ENCODE measurements around the gene STEAP4. TPM values are rescaled to one million over a fixed set of nuclear protein-coding genes. Genes with fewer than 3 reads are reported as not detected.

STEAP4 gene
- total RNA-seq, 4 donors from 2014 or later: 1.1 to 7.6 (median 3.2) TPM

DNA sequence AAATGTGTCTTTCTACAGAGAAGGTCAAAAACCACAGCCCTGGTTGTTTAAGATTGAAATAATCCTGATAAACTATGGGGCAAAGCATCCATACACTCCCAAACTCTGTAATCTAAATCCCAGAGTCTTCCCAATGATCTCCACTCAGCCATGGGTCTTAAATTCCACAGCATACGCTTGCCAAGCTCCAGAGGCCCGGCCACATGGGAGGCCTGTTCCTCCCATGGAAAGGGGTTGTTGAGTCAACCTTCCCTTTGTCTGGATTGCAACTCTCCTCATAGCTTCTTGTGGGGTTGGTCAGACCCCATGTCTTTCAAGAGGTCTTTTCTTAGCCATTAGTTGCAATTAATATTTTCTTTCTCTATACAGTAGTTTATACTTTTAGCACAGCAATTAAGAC lies 718 bp upstream of the STEAP4 start:
- Histone ChIP-seq H3K4me1 (peaks cover 0 to 15% (median 3%) of the 10 kb centered on the region in 4 donors), H3K27me3 (no peaks in the 10 kb centered on the region), H3K27ac (peak overlapping the region in 1 of 4 donors; percentile 30), H3K36me3 (no peaks in the 10 kb centered on the region), H3K9me3 (no peaks in the 10 kb centered on the region), H3K4me3 (no peak overlapping the region)
- DNase-seq: no peak
- intact Hi-C loops (cut with DNase I; ENCODE audit: low total_unique reads): no loop called here
- in situ Hi-C loops (cut with MboI; ENCODE audit: low pct_ligation_motif_present in 1 of 4, low pct_unique_long_range_greater_than_20kb in 1 of 4, low sequenced_read_pairs in 3 of 4): no loop called here
- 84% methylated on average over 2 of the region's 2 CpGs; no CpG with 5 or more reads in 1 of the 2 donors for WGBS, 2 donors (ENCODE audit: low coverage in 1 of 2)
- TF ChIP-seq POLR2AphosphoS5 (IDR thresholded peaks at IDR 0.05) (no peak), EP300 (IDR thresholded peaks at IDR 0.05; ENCODE audit: low read depth) (no peak), POLR2A (IDR thresholded peaks at IDR 0.05) (no peak)
- TF ChIP-seq, protein P1, sequence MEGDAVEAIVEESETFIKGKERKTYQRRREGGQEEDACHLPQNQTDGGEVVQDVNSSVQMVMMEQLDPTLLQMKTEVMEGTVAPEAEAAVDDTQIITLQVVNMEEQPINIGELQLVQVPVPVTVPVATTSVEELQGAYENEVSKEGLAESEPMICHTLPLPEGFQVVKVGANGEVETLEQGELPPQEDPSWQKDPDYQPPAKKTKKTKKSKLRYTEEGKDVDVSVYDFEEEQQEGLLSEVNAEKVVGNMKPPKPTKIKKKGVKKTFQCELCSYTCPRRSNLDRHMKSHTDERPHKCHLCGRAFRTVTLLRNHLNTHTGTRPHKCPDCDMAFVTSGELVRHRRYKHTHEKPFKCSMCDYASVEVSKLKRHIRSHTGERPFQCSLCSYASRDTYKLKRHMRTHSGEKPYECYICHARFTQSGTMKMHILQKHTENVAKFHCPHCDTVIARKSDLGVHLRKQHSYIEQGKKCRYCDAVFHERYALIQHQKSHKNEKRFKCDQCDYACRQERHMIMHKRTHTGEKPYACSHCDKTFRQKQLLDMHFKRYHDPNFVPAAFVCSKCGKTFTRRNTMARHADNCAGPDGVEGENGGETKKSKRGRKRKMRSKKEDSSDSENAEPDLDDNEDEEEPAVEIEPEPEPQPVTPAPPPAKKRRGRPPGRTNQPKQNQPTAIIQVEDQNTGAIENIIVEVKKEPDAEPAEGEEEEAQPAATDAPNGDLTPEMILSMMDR (IDR thresholded peaks at IDR 0.05): no peak

DNA sequence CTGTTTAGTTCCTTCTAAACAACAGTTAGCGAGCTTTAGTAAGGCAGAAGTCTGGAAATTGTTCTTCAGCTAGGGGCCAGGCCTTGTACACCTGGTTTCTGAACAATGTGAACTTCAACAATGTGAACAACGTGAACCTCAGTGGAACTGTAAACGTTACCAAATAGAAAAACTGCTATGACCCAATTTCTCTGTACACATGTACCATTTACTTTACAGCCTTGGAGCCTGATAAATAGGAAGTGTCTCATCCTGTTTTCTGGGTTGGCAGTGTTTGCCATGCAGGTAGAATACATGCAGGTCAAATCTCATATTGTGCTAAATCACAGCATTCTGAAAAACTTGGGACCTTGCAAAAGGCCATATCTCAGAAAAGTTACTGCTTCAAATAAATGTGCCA lies 1.6 kb downstream of the STEAP4 start:
- WGBS, 2 donors (ENCODE audit: low coverage in 1 of 2): 71 to 92% methylated on average over 2 to 3 of the region's 3 CpGs
- no peak overlapping the region for H3K4me3 ChIP-seq

GRCh38 chr7:88302486-88302885 lies 4.2 kb downstream of the STEAP4 start:
- intact Hi-C loops (cut with DNase I; ENCODE audit: low total_unique reads): no loop called here

More for the DNA sequence above, 1.6 kb downstream of the STEAP4 start:
- no peak for TF ChIP-seq EP300 (IDR thresholded peaks at IDR 0.05; ENCODE audit: low read depth)
- no peak for TF ChIP-seq POLR2A (IDR thresholded peaks at IDR 0.05)
- TF ChIP-seq, protein P1 (IDR thresholded peaks at IDR 0.05): no peak
- no peak for TF ChIP-seq POLR2AphosphoS5 (IDR thresholded peaks at IDR 0.05)
- intact Hi-C loops (cut with DNase I; ENCODE audit: low total_unique reads) (no loop called here), in situ Hi-C loops (cut with MboI; ENCODE audit: low pct_ligation_motif_present in 1 of 4, low pct_unique_long_range_greater_than_20kb in 1 of 4, low sequenced_read_pairs in 3 of 4) (no loop called here)
- Histone ChIP-seq H3K4me1 (peaks cover 0 to 8% (median 3%) of the 10 kb centered on the region in 4 donors), H3K36me3 (no peaks in the 10 kb centered on the region), H3K27me3 (no peaks in the 10 kb centered on the region), H3K9me3 (no peaks in the 10 kb centered on the region), H3K27ac (no peak overlapping the region)
- DNase-seq: no peak

DNA sequence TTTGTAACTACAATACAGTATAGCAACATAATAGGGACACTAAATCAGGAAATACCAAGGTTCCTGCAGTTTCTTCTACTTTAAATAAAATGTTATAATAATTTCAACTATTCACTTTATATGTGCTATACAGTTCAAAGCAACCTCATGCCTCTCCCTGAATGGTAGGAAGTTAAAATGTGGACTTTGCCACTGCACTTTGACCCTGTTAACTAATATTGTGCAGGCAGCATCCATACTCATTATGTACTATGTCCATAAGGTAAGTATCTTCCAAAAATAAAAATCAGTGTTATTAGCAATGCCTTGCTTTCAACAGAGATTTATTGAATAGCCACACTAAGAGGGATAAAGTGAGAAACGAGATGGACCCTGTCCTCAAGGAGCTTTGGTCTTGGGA lies 4.8 kb downstream of the STEAP4 start:
- no peak overlapping the region for H3K27ac ChIP-seq
- DNase-seq: no peak
- no peak for TF ChIP-seq POLR2A (IDR thresholded peaks at IDR 0.05)
- H3K4me1 ChIP-seq: peaks cover 0 to 6% (median 3%) of the 10 kb centered on the region in 4 donors
- H3K36me3 ChIP-seq: no peaks in the 10 kb centered on the region
- no peak overlapping the region for H3K4me3 ChIP-seq
- no peaks in the 10 kb centered on the region for H3K9me3 ChIP-seq
- in situ Hi-C loops (cut with MboI; ENCODE audit: low pct_ligation_motif_present in 1 of 4, low pct_unique_long_range_greater_than_20kb in 1 of 4, low sequenced_read_pairs in 3 of 4) (no loop called here), intact Hi-C loops (cut with DNase I; ENCODE audit: low total_unique reads) (no loop called here)
- WGBS, 2 donors (ENCODE audit: low coverage in 1 of 2): 60 to 67% methylated on average over 1 of the region's 1 CpG
- H3K27me3 ChIP-seq: no peaks in the 10 kb centered on the region

More at GRCh38 chr7:88302486-88302885, 4.2 kb downstream of the STEAP4 start:
- Histone ChIP-seq H3K4me1 (peaks cover 0 to 8% (median 3%) of the 10 kb centered on the region in 4 donors), H3K9me3 (no peaks in the 10 kb centered on the region), H3K4me3 (no peak overlapping the region), H3K27ac (no peak overlapping the region), H3K36me3 (no peaks in the 10 kb centered on the region), H3K27me3 (no peaks in the 10 kb centered on the region)
- TF ChIP-seq POLR2A (IDR thresholded peaks at IDR 0.05) (no peak), POLR2AphosphoS5 (IDR thresholded peaks at IDR 0.05) (no peak), EP300 (IDR thresholded peaks at IDR 0.05; ENCODE audit: low read depth) (no peak)
- TF ChIP-seq, protein P1 (IDR thresholded peaks at IDR 0.05): no peak
- DNase-seq: no peak
- WGBS, 2 donors (ENCODE audit: low coverage in 1 of 2): 80 to 93% methylated on average over 3 to 6 of the region's 6 CpGs
- in situ Hi-C loops (cut with MboI; ENCODE audit: low pct_ligation_motif_present in 1 of 4, low pct_unique_long_range_greater_than_20kb in 1 of 4, low sequenced_read_pairs in 3 of 4): no loop called here

- intact Hi-C loops (cut with DNase I; ENCODE audit: low total_unique reads): no loop called here
- TF ChIP-seq POLR2AphosphoS5 (IDR thresholded peaks at IDR 0.05) (no peak), EP300 (IDR thresholded peaks at IDR 0.05; ENCODE audit: low read depth) (no peak), POLR2A (IDR thresholded peaks at IDR 0.05) (no peak)
- TF ChIP-seq, protein P1 (IDR thresholded peaks at IDR 0.05): no peak
- H3K9me3 ChIP-seq: no peaks in the 10 kb centered on the region
- no peaks in the 10 kb centered on the region for H3K27me3 ChIP-seq
- H3K27ac ChIP-seq: no peak overlapping the region
- H3K4me1 ChIP-seq: no peaks in the 10 kb centered on the region
- DNase-seq: no peak
- no peaks in the 10 kb centered on the region for H3K36me3 ChIP-seq
- in situ Hi-C loops (cut with MboI; ENCODE audit: low pct_ligation_motif_present in 1 of 4, low pct_unique_long_range_greater_than_20kb in 1 of 4, low sequenced_read_pairs in 3 of 4): no loop called here
- H3K4me3 ChIP-seq: no peak overlapping the region
- 90 to 100% methylated on average over 1 of the region's 1 CpG for WGBS, 2 donors (ENCODE audit: low coverage in 1 of 2)
These were observed 6.2 kb downstream of the STEAP4 start for GRCh38 chr7:88300401-88300945.
